IPS DF 6.9 (cell line): ENCODE data around the gene PTRHD1.

Experiments used
- DNase-seq: peaks from one replicate; pipeline ENCODE4 v3.0.0-alpha.2; 2013; ENCODE audit warnings: low read depth, low spot score
- H3K27ac ChIP-seq: one replicate; pipeline ENCODE4 v1.5.1; 2013; ENCODE audit warnings: low read length, control low read depth
- H3K27me3 ChIP-seq: 2 replicates; pipeline ENCODE4 v1.6.1; 2013; ENCODE audit warnings: mild to moderate bottlenecking, low read length; ENCODE audit not compliant: control insufficient read depth, insufficient read depth
- H3K36me3 ChIP-seq: 2 replicates; pipeline ENCODE4 v1.6.1; 2013; ENCODE audit warnings: low read length; ENCODE audit not compliant: control insufficient read depth, insufficient read depth
- H3K4me1 ChIP-seq: 2 replicates; pipeline ENCODE4 v1.6.1; 2013; ENCODE audit warnings: low read length; ENCODE audit not compliant: control insufficient read depth, insufficient read depth
- H3K4me3 ChIP-seq: 2 replicates; pipeline ENCODE4 v1.5.1; 2013; ENCODE audit warnings: mild to moderate bottlenecking, low read length
- H3K9me3 ChIP-seq: 2 replicates; pipeline ENCODE4 v1.6.1; 2013; ENCODE audit warnings: low read length, inconsistent platforms; ENCODE audit not compliant: control insufficient read depth, insufficient read depth
- WGBS: extraction: QIAGEN DNeasy Blood & Tissue Kit; methylation state at CpG from one replicate; pipeline ENCODE4 v1.1.7; 2013; ENCODE audit warnings: mixed read lengths, missing lambda C conversion rate; ENCODE audit not compliant: insufficient read length, insufficient coverage; 5-methylcytosine and 5-hydroxymethylcytosine counted together

PTRHD1 gene, protein sequence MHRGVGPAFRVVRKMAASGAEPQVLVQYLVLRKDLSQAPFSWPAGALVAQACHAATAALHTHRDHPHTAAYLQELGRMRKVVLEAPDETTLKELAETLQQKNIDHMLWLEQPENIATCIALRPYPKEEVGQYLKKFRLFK

GRCh38 chr2:24792874-24793760 is at the start of gene PTRHD1, which contains the start of gene CENPO:
Gene PTRHD1, minus strand, starts transcription at chr2:24793391. Its CDS starts 14 bp downstream, at chr2:24793377.
Gene CENPO, plus strand, starts transcription at chr2:24793425. Its CDS starts 495 bp downstream, at chr2:24793920.
- WGBS = no CpG with 5 or more reads among the region's 74 CpGs
- Histone ChIP-seq H3K4me1 (no peaks in the 10 kb centered on the region; the same call in 1 of the 2 replicates), H3K27me3 (no peaks in the 10 kb centered on the region)

GRCh38 chr2:24842081-24843050 is 49.2 kb upstream of the PTRHD1 start:
- no peak overlapping the region for H3K4me3 ChIP-seq
- no peaks in the 10 kb centered on the region for H3K27me3 ChIP-seq
- H3K36me3 ChIP-seq = 0 out of 2 replicates have a peak, but pooled peaks cover 4% of the 10 kb centered on the region
- DNase-seq = no peak
- WGBS = no CpG with 5 or more reads among the region's 39 CpGs
- H3K27ac ChIP-seq = no peak overlapping the region
- no peaks in the 10 kb centered on the region; the same call in 1 of the 2 replicates for H3K4me1 ChIP-seq
- H3K9me3 ChIP-seq = no peaks in the 10 kb centered on the region

More at GRCh38 chr2:24792874-24793760, at the start of gene PTRHD1, which contains the start of gene CENPO:
- no peaks in the 10 kb centered on the region for H3K9me3 ChIP-seq
- DNase-seq = peak; percentile 90
- no peaks in the 10 kb centered on the region; the same call in 1 of the 2 replicates for H3K36me3 ChIP-seq
- peak within 1 kb of the TSS; percentile 89 for H3K4me3 ChIP-seq
- no peak within 1 kb of the TSS for H3K27ac ChIP-seq

- no CpG with 5 or more reads among the region's 26 CpGs for WGBS
- DNase-seq = no peak
- Histone ChIP-seq H3K36me3 (0 out of 2 replicates have a peak, but pooled peaks cover 5% of the 10 kb centered on the region), H3K9me3 (no peaks in the 10 kb centered on the region), H3K4me1 (no peaks in the 10 kb centered on the region; the same call in 1 of the 2 replicates), H3K4me3 (no peak overlapping the region), H3K27me3 (no peaks in the 10 kb centered on the region), H3K27ac (no peak overlapping the region)
These were observed 48.1 kb upstream of the PTRHD1 start for GRCh38 chr2:24840962-24841945.

GRCh38 chr2:24840164-24840869 is 47.1 kb upstream of the PTRHD1 start:
- Histone ChIP-seq H3K36me3 (0 out of 2 replicates have a peak, but pooled peaks cover 5% of the 10 kb centered on the region), H3K27ac (no peak overlapping the region), H3K4me1 (no peaks in the 10 kb centered on the region; the same call in 1 of the 2 replicates), H3K4me3 (no peak overlapping the region), H3K9me3 (no peaks in the 10 kb centered on the region), H3K27me3 (no peaks in the 10 kb centered on the region)
- no peak for DNase-seq
- WGBS = no CpG with 5 or more reads among the region's 17 CpGs

DNA sequence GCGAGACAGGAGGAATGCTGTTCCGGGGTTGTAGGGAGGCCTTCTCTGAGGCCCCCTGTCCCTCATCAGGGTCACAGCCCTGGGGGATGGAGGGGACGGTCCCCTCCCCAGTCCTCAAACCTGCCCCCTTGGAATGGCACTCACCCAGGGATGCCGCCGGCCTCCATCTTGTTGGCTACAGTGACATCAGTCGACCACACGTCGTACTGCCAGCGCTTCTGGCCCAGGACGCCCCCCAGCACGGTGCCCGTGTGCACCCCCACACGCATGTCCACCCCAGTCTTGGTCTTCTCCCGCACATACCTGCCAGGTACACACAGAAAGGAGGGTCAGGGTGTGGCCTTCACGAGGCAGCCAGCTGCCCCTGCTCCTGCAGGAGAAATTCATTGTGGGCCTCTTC is 46.5 kb upstream of the PTRHD1 start:
- Histone ChIP-seq H3K36me3 (0 out of 2 replicates have a peak, but pooled peaks cover 5% of the 10 kb centered on the region), H3K27ac (no peak overlapping the region), H3K4me1 (no peaks in the 10 kb centered on the region; the same call in 1 of the 2 replicates), H3K27me3 (no peaks in the 10 kb centered on the region), H3K9me3 (no peaks in the 10 kb centered on the region), H3K4me3 (no peak overlapping the region)
- DNase-seq = no peak
- no CpG with 5 or more reads among the region's 15 CpGs for WGBS

GRCh38 chr2:24838541-24838940 is 45.4 kb upstream of the PTRHD1 start:
- DNase-seq = no peak
- no peak overlapping the region for H3K27ac ChIP-seq
- H3K27me3 ChIP-seq = no peaks in the 10 kb centered on the region
- H3K36me3 ChIP-seq = 0 out of 2 replicates have a peak, but pooled peaks cover 5% of the 10 kb centered on the region
- WGBS = no CpG with 5 or more reads among the region's 18 CpGs
- no peak overlapping the region for H3K4me3 ChIP-seq
- H3K4me1 ChIP-seq = no peaks in the 10 kb centered on the region; the same call in 1 of the 2 replicates
- H3K9me3 ChIP-seq = no peaks in the 10 kb centered on the region

- DNase-seq = no peak
- no peak overlapping the region for H3K4me3 ChIP-seq
- H3K9me3 ChIP-seq = no peaks in the 10 kb centered on the region
- peaks cover 1% of the 10 kb centered on the region; the same call in 1 of the 2 replicates for H3K4me1 ChIP-seq
- H3K36me3 ChIP-seq = 0 out of 2 replicates have a peak, but pooled peaks cover 5% of the 10 kb centered on the region
- no CpG with 5 or more reads among the region's 5 CpGs for WGBS
- H3K27ac ChIP-seq = no peak overlapping the region
- H3K27me3 ChIP-seq = no peaks in the 10 kb centered on the region
These were observed 44.9 kb upstream of the PTRHD1 start for GRCh38 chr2:24837996-24838513.

GRCh38 chr2:24836706-24837105 is 43.5 kb upstream of the PTRHD1 start:
- Histone ChIP-seq H3K4me3 (no peak overlapping the region), H3K4me1 (peaks cover 3% of the 10 kb centered on the region), H3K27me3 (no peaks in the 10 kb centered on the region), H3K27ac (no peak overlapping the region), H3K36me3 (0 out of 2 replicates have a peak, but pooled peaks cover 5% of the 10 kb centered on the region), H3K9me3 (no peaks in the 10 kb centered on the region)
- WGBS = no CpG with 5 or more reads among the region's 9 CpGs
- no peak for DNase-seq
